Stimulated activated CD8-positive, alpha-beta memory T cell treated with anti-CD3 and anti-CD28 coated beads, Interleukin-12 subunit alpha, Interleukin-12 subunit beta, amount 100 ng/mL, for 24 hours (primary cell): ENCODE results near the gene UBE2F.
"Not testable (repeated sequence)": the region's sequence is repeated elsewhere in the genome, so short reads cannot be mapped to it uniquely, and the experiment has no call there.

Source experiments
- DNase-seq: peaks from one replicate; pipeline ENCODE4 v3.0.0-alpha.2; 2020; ENCODE audit errors: extremely low read depth

Gene UBE2F

GRCh38 chr2:238020816-238021215 is 54.0 kb downstream of the UBE2F start:
- DNase-seq: no peak

- no peak for DNase-seq
Observed at GRCh38 chr2:238021327-238021726, 54.5 kb downstream of the UBE2F start.

GRCh38 chr2:238022594-238023157 is 55.9 kb downstream of the UBE2F start:
- DNase-seq: no peak

GRCh38 chr2:238023608-238024007 is 56.8 kb downstream of the UBE2F start:
- DNase-seq: no peak

- no peak for DNase-seq
Observed at GRCh38 chr2:238024986-238025385, 58.2 kb downstream of the UBE2F start.

- no peak for DNase-seq
Observed at GRCh38 chr2:238025741-238026360, 59.0 kb downstream of the UBE2F start.

GRCh38 chr2:238027058-238027457 is 60.2 kb downstream of the UBE2F start:
- no peak for DNase-seq

- no peak for DNase-seq
Observed at GRCh38 chr2:238027591-238028415, 61.0 kb downstream of the UBE2F start.

- DNase-seq: no peak
Observed at GRCh38 chr2:238029853-238030252, 63.0 kb downstream of the UBE2F start.

- no peak for DNase-seq
Observed at GRCh38 chr2:238030422-238031155, 63.8 kb downstream of the UBE2F start.

GRCh38 chr2:238031751-238032150 is 64.9 kb downstream of the UBE2F start:
- no peak for DNase-seq

- no peak for DNase-seq
Observed at GRCh38 chr2:238032755-238033337, 66.0 kb downstream of the UBE2F start.

- not testable (repeated sequence) for DNase-seq
Observed at GRCh38 chr2:238033991-238034390, 67.2 kb downstream of the UBE2F start.

- no peak for DNase-seq
Observed at GRCh38 chr2:238038203-238038602, 71.4 kb downstream of the UBE2F start.

- no peak for DNase-seq
Observed at GRCh38 chr2:238039151-238039550, 72.3 kb downstream of the UBE2F start.

- no peak for DNase-seq
Observed at GRCh38 chr2:238039985-238040384, 73.2 kb downstream of the UBE2F start.

- DNase-seq: no peak
Observed at GRCh38 chr2:238040918-238041317, 74.1 kb downstream of the UBE2F start.

- no peak for DNase-seq
Observed at GRCh38 chr2:238042090-238042489, 75.3 kb downstream of the UBE2F start.

GRCh38 chr2:238042849-238043584 is 76.2 kb downstream of the UBE2F start:
- no peak for DNase-seq

GRCh38 chr2:238043851-238044250 is 77.0 kb downstream of the UBE2F start:
- no peak for DNase-seq

- no peak for DNase-seq
Observed at GRCh38 chr2:238045575-238045974, 78.8 kb downstream of the UBE2F start.
